HepG2 (cell line): Measurements from ENCODE around the gene AREL1. TPM values are rescaled to one million over a fixed set of nuclear protein-coding genes. Genes with fewer than 3 reads are reported as not detected.

Experiments
- ATAC-seq: fragments of 200-7000 bp; cut with Tn5 transposase; 3 replicates; pipeline ENCODE4 v1.9.1; 2020; ENCODE audit warnings: mild to moderate bottlenecking, moderate library complexity
- BruUV-seq: library from RNA; stranded (reverse); fragments of 400-500 nt; replicated peaks from 2 replicates; lab custom pipeline; 2021; lab: Mats Ljungman, UMichigan
- CTCF ChIA-PET: fragments of 300-600 bp; formaldehyde crosslinking; extraction: SDS; loops from one replicate; lab custom pipeline; 2021; ENCODE audit warnings: low total read pairs, inconsistent platforms, low intra/inter-chr PET ratio; lab: Yijun Ruan, JAX
- POLR2A ChIA-PET: fragments of 350-600 bp; sonication (Branson Sonifier 250); formaldehyde crosslinking; loops from one replicate; lab custom pipeline; 2020; ENCODE audit warnings: antibody characterized with exemption, inconsistent platforms; lab: Yijun Ruan, JAX
- DNase-seq: peaks from one replicate; pipeline ENCODE4 v3.0.0-alpha.2; 2015; ENCODE audit warnings: low spot score
- FAIRE-seq: peaks from 3 replicates; lab custom pipeline; 2011; peaks lifted over from hg19 to GRCh38; lab: Jason Lieb, UNC
- H2AFZ ChIP-seq: one replicate; pipeline ENCODE4 v1.6.1; 2011; ENCODE audit warnings: low read length, inconsistent platforms
- H3K27ac ChIP-seq: fragments of 300-600 bp; 3 replicates; pipeline ENCODE4 v1.8.0; 2011; ENCODE audit warnings: mixed run types, mild to moderate bottlenecking, mixed read lengths, low read length, inconsistent platforms; ENCODE audit not compliant: insufficient read depth; ENCODE audit errors: extremely low read length
- H3K27me3 ChIP-seq, 2 experiments: fragments of 200-600 bp in 1 of 2; 2 replicates in 1 of 2; 3 replicates in 1 of 2; pipeline versions ENCODE4 v1.6.0 to v1.8.0; 2011; ENCODE audit warnings: low read length in 2 of 2, mild to moderate bottlenecking in 2 of 2, moderate library complexity in 2 of 2, inconsistent platforms in 1 of 2; ENCODE audit not compliant: insufficient read depth in 2 of 2, control insufficient read depth in 1 of 2
- H3K36me3 ChIP-seq, 2 experiments: fragments of 200-600 bp in 1 of 2; replicated peaks in 1 of 2; 2 replicates in 1 of 2; 3 replicates in 1 of 2; pipeline versions ENCODE4 v1.5.1 to v1.8.0; 2011; ENCODE audit warnings: low read length in 2 of 2, inconsistent platforms in 1 of 2; ENCODE audit not compliant: insufficient read depth in 2 of 2, control insufficient read depth in 1 of 2
- H3K4me1 ChIP-seq: 2 replicates; pipeline ENCODE4 v1.5.1; 2012; ENCODE audit warnings: low read length, inconsistent platforms; ENCODE audit not compliant: insufficient read depth
- H3K4me2 ChIP-seq: 2 replicates; pipeline ENCODE4 v1.6.0; 2011; ENCODE audit warnings: low read depth, low read length, inconsistent platforms
- H3K4me3 ChIP-seq, 3 experiments: fragments of 200-600 bp in 1 of 3; sonication (generic), shearing (Covaris generic) in 1 of 3; replicated peaks in 1 of 3; 2 replicates each; pipeline ENCODE4 v1.5.1; 2011 to 2016; ENCODE audit warnings: low read length in 3 of 3, inconsistent platforms in 2 of 3, low read depth in 2 of 3, mild to moderate bottlenecking in 2 of 3, control low read depth in 1 of 3, mixed read lengths in 1 of 3; ENCODE audit not compliant: insufficient read depth in 1 of 3
- H3K79me2 ChIP-seq: one replicate; pipeline ENCODE4 v1.6.1; 2011; ENCODE audit warnings: low read length, inconsistent platforms; ENCODE audit not compliant: insufficient read depth
- H3K9ac ChIP-seq: 2 replicates; pipeline ENCODE4 v1.6.0; 2011; ENCODE audit warnings: mild to moderate bottlenecking, low read depth, low read length, inconsistent platforms; ENCODE audit not compliant: insufficient read depth
- H3K9me3 ChIP-seq: 2 replicates; pipeline ENCODE4 v1.5.1; 2012; ENCODE audit warnings: mild to moderate bottlenecking, low read length
- H4K20me1 ChIP-seq: 2 replicates; pipeline ENCODE4 v1.6.0; 2011; ENCODE audit warnings: inconsistent platforms, mild to moderate bottlenecking, low read length, moderate library complexity; ENCODE audit not compliant: insufficient read depth
- ATF7-NPFF ChIP-seq: sonication (generic); formaldehyde crosslinking; IDR thresholded peaks from 2 replicates; pipeline ENCODE4 v1.8.1; 2023; ENCODE audit warnings: mild to moderate bottlenecking, low read depth, missing genetic modification reagents, moderate library complexity
- ELF4 ChIP-seq: sonication (generic); formaldehyde crosslinking; IDR thresholded peaks from 2 replicates; pipeline ENCODE4 v1.5.0; 2020; ENCODE audit warnings: missing genetic modification reagents, mild to moderate bottlenecking, moderate library complexity, borderline replicate concordance
- FOXA3 ChIP-seq: IDR thresholded peaks from 2 replicates; pipeline ENCODE4 v1.6.1; 2016; ENCODE audit warnings: missing genetic modification reagents, missing compliant biosample characterization
- HMG20A ChIP-seq: IDR thresholded peaks from 2 replicates; pipeline ENCODE4 v1.6.1; 2016; ENCODE audit warnings: borderline replicate concordance
- HNF4A ChIP-seq: sonication (generic); formaldehyde crosslinking; IDR thresholded peaks from 2 replicates; pipeline ENCODE4 v1.4.0; 2020; ENCODE audit warnings: missing genetic modification reagents
- HNF4G ChIP-seq, 2 experiments: sonication (generic) in 1 of 2; formaldehyde crosslinking in 1 of 2; IDR thresholded peaks; 2 replicates each; pipeline versions ENCODE4 v1.4.0 to v1.6.1; 2011 to 2020; ENCODE audit warnings: borderline replicate concordance in 2 of 2, low read depth in 2 of 2, mild to moderate bottlenecking in 2 of 2, low read length in 1 of 2, missing genetic modification reagents in 1 of 2, moderate library complexity in 1 of 2
- HOXA3 ChIP-seq: sonication (generic); formaldehyde crosslinking; IDR thresholded peaks from 2 replicates; pipeline ENCODE4 v1.5.0; 2020; ENCODE audit warnings: missing genetic modification reagents
- MTA3 ChIP-seq: sonication (generic); formaldehyde crosslinking; IDR thresholded peaks from 2 replicates; pipeline ENCODE4 v1.4.0; 2020; ENCODE audit warnings: missing genetic modification reagents
- SAP130 ChIP-seq: IDR thresholded peaks from 2 replicates; pipeline ENCODE4 v1.6.1; 2016; ENCODE audit warnings: low read depth
- SATB2 ChIP-seq: sonication (generic); formaldehyde crosslinking; IDR thresholded peaks from 2 replicates; pipeline ENCODE4 v1.5.0; 2020; ENCODE audit warnings: missing genetic modification reagents
- TFAP4 ChIP-seq: sonication (generic); IDR thresholded peaks from 2 replicates; pipeline ENCODE4 v1.6.1; 2016; ENCODE audit warnings: low read depth, borderline replicate concordance
- YEATS2 ChIP-seq: sonication (generic); formaldehyde crosslinking; IDR thresholded peaks from 2 replicates; pipeline ENCODE4 v1.4.0; 2020; ENCODE audit warnings: missing genetic modification reagents, borderline replicate concordance
- ZNF121 ChIP-seq: sonication (generic); formaldehyde crosslinking; IDR thresholded peaks from 2 replicates; pipeline ENCODE4 v1.5.0; 2020; ENCODE audit warnings: mild to moderate bottlenecking, missing genetic modification reagents
- ZNF282 ChIP-seq: fragments of 450-650 bp; IDR thresholded peaks from 2 replicates; pipeline ENCODE4 v1.6.1; 2018; ENCODE audit not compliant: partially characterized antibody
- ZNF512 ChIP-seq: sonication (generic); formaldehyde crosslinking; IDR thresholded peaks from 2 replicates; pipeline ENCODE4 v1.4.0; 2020; ENCODE audit warnings: mild to moderate bottlenecking, missing genetic modification reagents
- ZNF777 ChIP-seq: sonication (generic); formaldehyde crosslinking; IDR thresholded peaks from 2 replicates; pipeline ENCODE4 v1.4.0; 2020; ENCODE audit warnings: missing genetic modification reagents
- WGBS: methylation state at CpG from one replicate; pipeline ENCODE4 v1.1.6; 2017; ENCODE audit warnings: low lambda C conversion rate; 5-methylcytosine and 5-hydroxymethylcytosine counted together
- in situ Hi-C: cut with HindIII; loops from 2 replicates; pipeline ENCODE4 v1.10.0; 2017; ENCODE audit warnings: low pct_unique_long_range_greater_than_20kb; ENCODE audit not compliant: extremely low pct_ligation_motif_present
- intact Hi-C: fragments of 100-400 bp; cut with micrococcal nuclease; formaldehyde crosslinking; loops from one replicate; pipeline ENCODE4 v1.10.0; 2022; ENCODE audit not compliant: unreplicated experiment
- polyA plus RNA-seq, 8 experiments: library from polyadenylated mRNA; depleted of rRNA in 3 of 8; stranded (reverse) in 7 of 8; unstranded in 1 of 8; fragments of >200 nt; fragmentation: Illumina TruSeq in 4 of 8; extraction: Trizol in 4 of 8; gene quantifications; 2 replicates each; pipeline versions ENCODE4 v1.2.1 to v1.2.3, GENCODE V29; 2011 to 2016; ENCODE audit warnings: low read depth in 4 of 8, missing spikeins in 1 of 8, mixed read lengths in 1 of 8; ENCODE audit not compliant: insufficient read depth in 1 of 8
- total RNA-seq, 5 experiments: library from RNA; depleted of rRNA; stranded (reverse); fragments of >200 nt; fragmentation: Illumina TruSeq; extraction: Trizol; gene quantifications; 2 replicates each; pipeline ENCODE4 v1.2.3, GENCODE V29; 2016; ENCODE audit warnings: low read depth in 1 of 5
- TF ChIP-seq, protein P1 (sequence below): IDR thresholded peaks from 2 replicates; pipeline ENCODE4 v1.6.1; 2012; ENCODE audit warnings: inconsistent platforms
- TF ChIP-seq, protein P2 (sequence below): sonication (generic); formaldehyde crosslinking; IDR thresholded peaks from 2 replicates; pipeline ENCODE4 v1.5.1; 2020; ENCODE audit warnings: missing genetic modification reagents, mild to moderate bottlenecking, borderline replicate concordance

Gene AREL1
- total and polyA plus RNA-seq, 2 of the 13 experiments (the other 11 are each of a cell fraction or from before 2014, with no cell fraction given), result 21.3 to 25.4 TPM

- TF ChIP-seq ZNF777 (CRISPR knock-in tag) (0 out of 2 replicates have a peak, but pooled peaks have one; percentile 19), ZNF121 (CRISPR knock-in tag) (peak; percentile 92), MTA3 (CRISPR knock-in tag) (no peak), ZNF282 (no peak)
- TF ChIP-seq, protein P1, sequence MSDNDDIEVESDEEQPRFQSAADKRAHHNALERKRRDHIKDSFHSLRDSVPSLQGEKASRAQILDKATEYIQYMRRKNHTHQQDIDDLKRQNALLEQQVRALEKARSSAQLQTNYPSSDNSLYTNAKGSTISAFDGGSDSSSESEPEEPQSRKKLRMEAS, result 0 out of 2 replicates have a peak, but pooled peaks have one; percentile 16
Measured at GRCh38 chr14:74630881-74631690, 81.8 kb downstream of the AREL1 start (continued).

GRCh38 chr14:74628418-74628817 is 84.5 kb downstream of the AREL1 start:
- Histone ChIP-seq H4K20me1 (no peaks in the 10 kb centered on the region), H3K27me3 (no peaks in the 10 kb centered on the region), H3K9me3 (no peaks in the 10 kb centered on the region), H3K27ac (no peak overlapping the region), H3K9ac (no peak overlapping the region), H3K4me3 (no peak overlapping the region), H3K4me1 (peaks cover 56% of the 10 kb centered on the region), H3K36me3 (no peaks in the 10 kb centered on the region), H3K4me2 (peak overlapping the region; percentile 44), H3K79me2 (no peaks in the 10 kb centered on the region), H2AFZ (no peak overlapping the region)
- peak; percentile 40 for ATAC-seq
- peak; percentile 59 for FAIRE-seq
- in situ Hi-C loops (no loop called here), intact Hi-C loops (no loop called here)
- ChIA-PET POLR2A (interaction anchor here (1.2 to 2.4 kb wide), 2 partner anchors 10 to 19 kb away, joined by 3 to 28 read pairs; no protein-coding TSS in a partner anchor), CTCF (interaction anchor here (1.4 kb wide), 1 partner anchor 16 kb away, joined by 5 read pairs; the partner anchor contains the start of gene LTBP2)
- TF ChIP-seq FOXA3 (no peak), SAP130 (CRISPR knock-in tag) (0 out of 2 replicates have a peak, but pooled peaks have one; percentile 21), HNF4G (IDR thresholded peaks at IDR 0.05; ENCODE audit: borderline replicate concordance, low read depth, low read length) (peak; percentile 45), HNF4G (CRISPR knock-in tag; IDR thresholded peaks at IDR 0.05; ENCODE audit: borderline replicate concordance, low read depth) (no peak), YEATS2 (peak; percentile 33; the same call in 1 of the 2 replicates), HMG20A (CRISPR knock-in tag) (peak; percentile 27; the same call in 1 of the 2 replicates), SATB2 (CRISPR knock-in tag) (no peak), ATF7-NPFF (CRISPR knock-in tag) (no peak), HOXA3 (no peak), ZNF512 (CRISPR knock-in tag) (no peak), ZNF121 (CRISPR knock-in tag) (0 out of 2 replicates have a peak, but pooled peaks have one; percentile 56), TFAP4 (peak; percentile 65), HNF4A (peak; percentile 76), ELF4 (CRISPR knock-in tag) (no peak)
- TF ChIP-seq, protein P2, sequence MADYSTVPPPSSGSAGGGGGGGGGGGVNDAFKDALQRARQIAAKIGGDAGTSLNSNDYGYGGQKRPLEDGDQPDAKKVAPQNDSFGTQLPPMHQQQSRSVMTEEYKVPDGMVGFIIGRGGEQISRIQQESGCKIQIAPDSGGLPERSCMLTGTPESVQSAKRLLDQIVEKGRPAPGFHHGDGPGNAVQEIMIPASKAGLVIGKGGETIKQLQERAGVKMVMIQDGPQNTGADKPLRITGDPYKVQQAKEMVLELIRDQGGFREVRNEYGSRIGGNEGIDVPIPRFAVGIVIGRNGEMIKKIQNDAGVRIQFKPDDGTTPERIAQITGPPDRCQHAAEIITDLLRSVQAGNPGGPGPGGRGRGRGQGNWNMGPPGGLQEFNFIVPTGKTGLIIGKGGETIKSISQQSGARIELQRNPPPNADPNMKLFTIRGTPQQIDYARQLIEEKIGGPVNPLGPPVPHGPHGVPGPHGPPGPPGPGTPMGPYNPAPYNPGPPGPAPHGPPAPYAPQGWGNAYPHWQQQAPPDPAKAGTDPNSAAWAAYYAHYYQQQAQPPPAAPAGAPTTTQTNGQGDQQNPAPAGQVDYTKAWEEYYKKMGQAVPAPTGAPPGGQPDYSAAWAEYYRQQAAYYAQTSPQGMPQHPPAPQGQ (CRISPR knock-in tag), result no peak
- no TSS peak for BruUV-seq
- 18% methylated on average over 5 of the region's 5 CpGs for WGBS
- DNase-seq, result peak; percentile 66
